Activated CD8-positive, alpha-beta memory T cell treated with anti-CD3 and anti-CD28 coated beads, Interleukin-2, amount 10 ng/mL, durations not matched to agents 7 days and 5 days (primary cell): ENCODE measurements around the gene LPIN1. TPM values are rescaled to one million over a fixed set of nuclear protein-coding genes. Genes with fewer than 3 reads are reported as not detected.
"Not testable (repeated sequence)": the region's sequence is repeated elsewhere in the genome, so short reads cannot be mapped to it uniquely, and the experiment has no call there.

Source experiments
- ATAC-seq: fragments of 150-1000 bp; cut with Tn5 transposase; one replicate; pipeline ENCODE4 v1.10.0; 2021; ENCODE audit warnings: moderate library complexity
- CTCF ChIA-PET: fragments of 350-600 bp; sonication (Branson Sonifier 250); formaldehyde crosslinking; loops from one replicate; lab custom pipeline; 2021; ENCODE audit warnings: antibody characterized with exemption; lab: Charles Lee
- DNase-seq: peaks from one replicate; pipeline ENCODE4 v3.0.0-alpha.2; 2020
- H3K27ac Mint-ChIP-seq: one replicate; pipeline ENCODE4 v1.8.0; 2021; ENCODE audit warnings: mild to moderate bottlenecking, mixed read lengths
- H3K27me3 Mint-ChIP-seq: one replicate; pipeline ENCODE4 v1.8.0; 2021; ENCODE audit warnings: mixed read lengths
- H3K36me3 Mint-ChIP-seq: one replicate; pipeline ENCODE4 v1.8.0; 2021; ENCODE audit warnings: mild to moderate bottlenecking, mixed read lengths
- H3K4me1 Mint-ChIP-seq: one replicate; pipeline ENCODE4 v1.8.0; 2021; ENCODE audit warnings: mixed read lengths
- H3K4me3 Mint-ChIP-seq: one replicate; pipeline ENCODE4 v1.8.0; 2021; ENCODE audit warnings: mild to moderate bottlenecking, moderate library complexity, mixed read lengths
- H3K9me3 Mint-ChIP-seq: one replicate; pipeline ENCODE4 v1.8.0; 2022; ENCODE audit warnings: low read depth, mixed read lengths
- total RNA-seq, 2 experiments: library from RNA; stranded (reverse); gene quantifications; one replicate each; pipeline ENCODE4 v1.2.3, GENCODE V29; 2021

Gene LPIN1
- total RNA-seq, 2 experiments from 2014 or later = 57.1 to 76.4 TPM

DNA sequence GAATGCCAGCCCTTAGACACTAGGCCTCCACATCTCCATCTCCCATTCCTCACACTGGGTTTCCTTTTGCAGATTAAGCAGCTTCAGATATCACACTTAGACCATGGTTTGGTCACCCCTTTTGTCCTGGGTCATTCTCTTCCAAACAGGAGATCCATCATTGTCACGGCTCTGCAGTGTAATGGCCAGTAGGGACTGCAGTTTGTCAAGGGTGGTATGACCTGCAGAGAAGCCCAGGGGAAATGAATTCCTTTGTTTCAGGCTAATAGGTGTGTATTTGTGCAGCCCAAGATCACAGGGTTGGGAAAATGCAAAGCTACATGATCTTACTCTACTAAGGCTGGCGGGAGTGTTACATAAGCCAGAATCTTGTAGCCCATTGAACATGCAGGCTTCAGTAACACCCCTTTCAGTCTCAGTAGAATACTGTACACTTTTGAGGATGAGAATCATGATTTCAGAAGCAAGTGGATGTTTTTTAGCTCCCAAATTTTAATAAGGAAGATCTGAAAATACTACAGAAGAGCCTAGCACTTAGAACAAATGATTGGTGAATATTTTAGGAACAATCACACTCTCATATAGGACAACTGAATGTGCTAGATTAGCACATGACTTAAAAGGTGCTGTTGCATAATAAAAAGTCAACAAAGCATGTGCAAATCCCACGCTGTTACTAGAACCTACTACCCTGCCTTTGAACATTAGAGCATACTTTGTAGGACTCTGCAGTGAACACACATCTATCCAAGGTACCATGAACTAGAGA, 24.0 kb upstream of the LPIN1 start:
- peaks cover 4% of the 10 kb centered on the region for H3K4me1 Mint-ChIP-seq
- peaks cover 38% of the 10 kb centered on the region for H3K27me3 Mint-ChIP-seq
- ATAC-seq (no peak), DNase-seq (no peak)
- H3K9me3 Mint-ChIP-seq = no peaks in the 10 kb centered on the region
- H3K4me3 Mint-ChIP-seq = no peak overlapping the region
- H3K36me3 Mint-ChIP-seq = no peaks in the 10 kb centered on the region
- CTCF ChIA-PET = interaction anchor here (1.1 to 1.8 kb wide), 4 partner anchors 8 to 34 kb away, joined by 3 to 7 read pairs (median 4); no protein-coding TSS in a partner anchor
- no peak overlapping the region for H3K27ac Mint-ChIP-seq

- Mint-ChIP-seq H3K4me1 (peaks cover 4% of the 10 kb centered on the region), H3K4me3 (no peak overlapping the region), H3K27ac (no peak overlapping the region), H3K9me3 (no peaks in the 10 kb centered on the region), H3K36me3 (no peaks in the 10 kb centered on the region), H3K27me3 (peaks cover 40% of the 10 kb centered on the region)
- CTCF ChIA-PET = interaction anchor here (1.8 kb wide), 1 partner anchor 30 kb away, joined by 7 read pairs; no protein-coding TSS in a partner anchor
- DNase-seq (no peak), ATAC-seq (no peak)
Observed at GRCh38 chr2:11723061-11723371, 23.4 kb upstream of the LPIN1 start.

- ATAC-seq = no peak
- H3K4me3 Mint-ChIP-seq = no peak overlapping the region
- CTCF ChIA-PET = no interaction called here
- H3K27ac Mint-ChIP-seq = no peak overlapping the region
- no peak for DNase-seq
- no peaks in the 10 kb centered on the region for H3K36me3 Mint-ChIP-seq
- peaks cover 36% of the 10 kb centered on the region for H3K27me3 Mint-ChIP-seq
- no peaks in the 10 kb centered on the region for H3K9me3 Mint-ChIP-seq
- peaks cover 4% of the 10 kb centered on the region for H3K4me1 Mint-ChIP-seq
Observed at GRCh38 chr2:11724151-11724550, 22.3 kb upstream of the LPIN1 start.

DNA sequence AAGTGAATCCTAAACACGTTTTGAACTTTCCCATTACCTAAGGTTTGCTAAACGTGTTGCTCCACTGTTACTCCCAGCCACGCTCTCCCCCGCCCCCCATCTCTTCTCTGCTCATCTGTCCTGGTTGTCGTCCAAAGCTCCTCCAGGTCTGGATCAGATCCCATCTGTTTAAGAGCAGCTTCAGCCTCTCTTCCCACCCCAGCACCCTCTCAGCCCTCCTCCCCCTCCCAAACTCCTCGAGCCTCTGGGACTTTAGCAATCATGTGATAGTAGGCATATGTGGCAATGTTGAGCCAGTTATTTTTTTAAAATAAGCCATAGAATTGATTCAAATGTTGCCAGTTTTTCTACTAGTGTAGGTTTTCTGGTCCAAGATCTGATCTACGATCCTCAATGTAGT, 20.0 kb upstream of the LPIN1 start:
- Mint-ChIP-seq H3K27me3 (peaks cover 35% of the 10 kb centered on the region), H3K4me1 (no peaks in the 10 kb centered on the region), H3K4me3 (no peak overlapping the region), H3K27ac (no peak overlapping the region), H3K9me3 (no peaks in the 10 kb centered on the region), H3K36me3 (no peaks in the 10 kb centered on the region)
- CTCF ChIA-PET = no interaction called here
- DNase-seq (no peak), ATAC-seq (no peak)

GRCh38 chr2:11729362-11730212, 16.8 kb upstream of the LPIN1 start:
- no peaks in the 10 kb centered on the region for H3K4me1 Mint-ChIP-seq
- peaks cover 36% of the 10 kb centered on the region for H3K27me3 Mint-ChIP-seq
- CTCF ChIA-PET = interaction anchor here (1.1 kb wide), 1 partner anchor 48 kb away, joined by 3 read pairs; no protein-coding TSS in a partner anchor
- no peak overlapping the region for H3K27ac Mint-ChIP-seq
- H3K9me3 Mint-ChIP-seq = no peaks in the 10 kb centered on the region
- H3K4me3 Mint-ChIP-seq = no peak overlapping the region
- ATAC-seq = no peak
- H3K36me3 Mint-ChIP-seq = no peaks in the 10 kb centered on the region
- no peak for DNase-seq

DNA sequence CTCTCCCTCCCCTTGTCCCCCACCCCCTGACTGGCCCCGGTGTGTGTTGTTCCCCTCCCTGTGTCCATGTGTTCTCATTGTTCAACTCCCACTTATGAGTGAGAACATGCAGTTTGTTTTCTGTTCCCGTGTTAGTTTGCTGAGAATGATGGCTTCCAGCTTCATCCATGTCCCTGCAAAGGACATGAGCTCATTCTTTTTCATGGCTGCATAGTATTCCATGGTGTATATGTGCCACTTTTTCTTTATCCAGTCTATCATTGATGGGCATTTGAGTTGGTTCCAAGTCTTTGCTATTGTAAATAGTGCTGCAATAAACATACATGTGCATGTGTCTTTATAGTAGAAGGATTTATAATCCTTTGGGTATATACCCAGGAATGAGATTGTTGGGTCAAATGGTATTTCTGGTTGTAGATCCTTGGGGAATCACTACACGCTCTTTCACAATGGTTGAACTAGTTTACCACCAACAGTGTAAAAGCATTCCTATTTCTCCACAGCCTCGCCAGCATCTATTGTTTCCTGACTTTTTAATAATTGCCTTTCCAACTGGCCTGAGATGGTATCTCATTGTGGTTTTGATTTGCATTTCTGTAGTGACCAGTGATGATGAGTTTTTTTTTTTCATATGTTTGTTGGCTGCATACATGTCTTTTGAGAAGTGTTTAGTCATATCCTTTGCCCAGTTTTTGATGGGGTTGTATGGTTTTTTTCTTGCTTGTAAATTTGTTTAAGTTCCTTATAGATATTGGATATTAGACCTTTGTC, 15.0 kb upstream of the LPIN1 start:
- H3K27me3 Mint-ChIP-seq = peaks cover 36% of the 10 kb centered on the region
- H3K36me3 Mint-ChIP-seq, H3K4me3 Mint-ChIP-seq, ATAC-seq, DNase-seq, H3K27ac Mint-ChIP-seq, H3K9me3 Mint-ChIP-seq, H3K4me1 Mint-ChIP-seq: not testable (repeated sequence)
- CTCF ChIA-PET = interaction anchor here (1.0 to 24.4 kb wide), 4 partner anchors 10 to 51 kb away, joined by 3 to 401 read pairs (median 3); no protein-coding TSS in a partner anchor

DNA sequence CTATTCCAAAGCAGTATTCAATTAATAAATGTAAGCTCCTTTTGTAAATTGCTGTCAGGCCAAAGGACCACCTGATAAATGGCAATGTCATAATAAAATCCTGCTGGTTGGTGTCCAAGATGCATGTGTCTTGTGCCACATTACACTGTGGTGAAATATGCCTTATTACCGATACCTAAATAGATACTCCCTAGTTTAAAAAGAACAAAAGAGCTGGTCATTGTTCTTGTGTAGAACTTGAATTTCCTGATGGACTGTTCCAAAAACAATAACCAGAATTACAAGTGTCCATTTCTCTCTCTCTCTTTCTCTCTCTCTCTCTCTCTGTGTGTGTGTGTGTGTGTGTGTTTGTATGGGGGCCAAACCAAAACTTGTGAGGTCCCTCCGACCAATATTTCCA, 13.8 kb upstream of the LPIN1 start:
- CTCF ChIA-PET = interaction anchor here (1.0 to 24.4 kb wide), 4 partner anchors 14 to 50 kb away, joined by 3 to 401 read pairs (median 4); no protein-coding TSS in a partner anchor
- Mint-ChIP-seq H3K27ac (no peak overlapping the region), H3K9me3 (no peaks in the 10 kb centered on the region), H3K36me3 (no peaks in the 10 kb centered on the region), H3K4me1 (no peaks in the 10 kb centered on the region), H3K4me3 (no peak overlapping the region), H3K27me3 (peaks cover 32% of the 10 kb centered on the region)
- DNase-seq (no peak), ATAC-seq (no peak)

DNA sequence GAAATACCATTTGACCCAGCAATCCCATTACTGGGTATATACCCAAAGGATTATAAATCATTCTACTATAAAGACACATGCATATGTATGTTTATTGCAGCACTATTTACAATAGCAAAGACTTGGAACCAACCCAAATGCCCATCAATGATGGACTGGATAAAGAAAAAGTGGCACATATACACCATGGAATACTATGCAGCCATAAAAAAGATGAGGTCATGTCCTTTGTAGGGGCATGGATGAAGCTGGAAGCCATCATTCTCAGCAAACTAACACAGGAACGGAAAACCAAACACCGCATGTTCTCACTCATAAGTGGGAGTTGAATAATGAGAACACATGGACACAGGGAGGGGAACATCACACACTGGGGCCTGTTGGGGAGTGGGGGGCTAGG, 8.6 kb upstream of the LPIN1 start:
- H3K27me3 Mint-ChIP-seq, ATAC-seq, H3K36me3 Mint-ChIP-seq, H3K27ac Mint-ChIP-seq, H3K9me3 Mint-ChIP-seq, H3K4me3 Mint-ChIP-seq, DNase-seq: not testable (repeated sequence)
- peaks cover 11% of the 10 kb centered on the region for H3K4me1 Mint-ChIP-seq
- CTCF ChIA-PET = interaction anchor here (0.9 to 24.4 kb wide), 8 partner anchors 9 to 50 kb away, joined by 3 to 401 read pairs (median 6); partner anchors contain the start of gene LPIN1

GRCh38 chr2:11738589-11739436, 7.6 kb upstream of the LPIN1 start:
- Mint-ChIP-seq H3K4me1 (peaks cover 18% of the 10 kb centered on the region), H3K36me3 (no peaks in the 10 kb centered on the region), H3K27me3 (peaks cover under 1% of the 10 kb centered on the region), H3K4me3 (no peak overlapping the region), H3K27ac (peak overlapping the region; percentile 18), H3K9me3 (no peaks in the 10 kb centered on the region)
- DNase-seq = peak; percentile 70
- CTCF ChIA-PET = interaction anchor here (0.8 to 24.4 kb wide), 12 partner anchors 8 to 51 kb away, joined by 3 to 401 read pairs (median 6); partner anchors contain the start of gene LPIN1
- ATAC-seq = peak; percentile 94

GRCh38 chr2:11740723-11741122, 5.7 kb upstream of the LPIN1 start:
- ATAC-seq (no peak), DNase-seq (no peak)
- CTCF ChIA-PET = interaction anchor here (0.7 to 24.4 kb wide), 3 partner anchors 42 to 973 kb away, joined by 5 to 401 read pairs (median 60); no protein-coding TSS in a partner anchor
- Mint-ChIP-seq H3K4me3 (no peak overlapping the region), H3K36me3 (no peaks in the 10 kb centered on the region), H3K4me1 (peaks cover 32% of the 10 kb centered on the region), H3K9me3 (no peaks in the 10 kb centered on the region), H3K27me3 (no peaks in the 10 kb centered on the region), H3K27ac (no peak overlapping the region)

GRCh38 chr2:11742317-11742701, 4.1 kb upstream of the LPIN1 start:
- H3K4me1 Mint-ChIP-seq = peaks cover 40% of the 10 kb centered on the region
- H3K27ac Mint-ChIP-seq = no peak overlapping the region
- H3K9me3 Mint-ChIP-seq = no peaks in the 10 kb centered on the region
- peaks cover 2% of the 10 kb centered on the region for H3K36me3 Mint-ChIP-seq
- H3K4me3 Mint-ChIP-seq = no peak overlapping the region
- CTCF ChIA-PET = interaction anchor here (8.5 to 24.4 kb wide), 2 partner anchors 40 to 48 kb away, joined by 60 to 401 read pairs; no protein-coding TSS in a partner anchor
- no peaks in the 10 kb centered on the region for H3K27me3 Mint-ChIP-seq
- no peak for ATAC-seq
- DNase-seq = no peak
